ENCODE data around the gene PRRC2A.

Gene PRRC2A

DNA sequence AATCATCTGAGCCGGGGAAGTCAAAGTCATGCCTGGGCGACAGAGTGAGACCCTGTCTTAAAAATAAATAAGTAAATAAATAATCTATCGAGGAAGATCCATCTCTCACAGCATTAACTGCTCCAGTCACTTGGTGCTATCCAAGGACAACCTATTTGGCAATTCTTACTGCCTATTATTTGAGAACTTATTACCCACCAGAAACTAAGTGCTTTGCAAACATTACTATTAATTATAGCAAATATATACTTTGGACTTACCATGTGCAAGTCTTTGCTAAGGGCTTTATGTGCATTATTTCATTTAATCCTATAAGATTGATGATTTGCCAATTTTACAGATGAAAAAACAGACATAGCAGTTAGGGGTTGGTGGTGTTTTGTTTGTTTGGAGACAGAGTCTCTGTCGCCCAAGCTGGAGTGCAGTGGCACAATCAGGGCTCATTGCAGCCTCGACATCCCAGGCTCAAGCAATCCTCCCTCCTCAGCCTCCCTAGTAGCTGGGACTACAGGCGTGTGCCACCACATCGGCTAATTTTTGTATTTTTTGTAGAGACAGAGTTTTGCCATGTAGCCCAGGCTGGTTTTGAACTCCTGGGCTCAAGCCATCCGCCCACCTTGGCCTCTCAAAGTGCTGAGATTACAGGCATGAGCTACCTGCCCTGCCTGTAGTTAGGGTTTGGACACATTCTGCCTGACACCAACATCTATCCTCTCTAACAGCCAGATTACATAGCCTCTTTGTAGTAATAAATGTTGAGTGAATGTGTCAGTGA is 34.2 kb downstream of the PRRC2A start:
- DNase-seq, result no peak

DNA sequence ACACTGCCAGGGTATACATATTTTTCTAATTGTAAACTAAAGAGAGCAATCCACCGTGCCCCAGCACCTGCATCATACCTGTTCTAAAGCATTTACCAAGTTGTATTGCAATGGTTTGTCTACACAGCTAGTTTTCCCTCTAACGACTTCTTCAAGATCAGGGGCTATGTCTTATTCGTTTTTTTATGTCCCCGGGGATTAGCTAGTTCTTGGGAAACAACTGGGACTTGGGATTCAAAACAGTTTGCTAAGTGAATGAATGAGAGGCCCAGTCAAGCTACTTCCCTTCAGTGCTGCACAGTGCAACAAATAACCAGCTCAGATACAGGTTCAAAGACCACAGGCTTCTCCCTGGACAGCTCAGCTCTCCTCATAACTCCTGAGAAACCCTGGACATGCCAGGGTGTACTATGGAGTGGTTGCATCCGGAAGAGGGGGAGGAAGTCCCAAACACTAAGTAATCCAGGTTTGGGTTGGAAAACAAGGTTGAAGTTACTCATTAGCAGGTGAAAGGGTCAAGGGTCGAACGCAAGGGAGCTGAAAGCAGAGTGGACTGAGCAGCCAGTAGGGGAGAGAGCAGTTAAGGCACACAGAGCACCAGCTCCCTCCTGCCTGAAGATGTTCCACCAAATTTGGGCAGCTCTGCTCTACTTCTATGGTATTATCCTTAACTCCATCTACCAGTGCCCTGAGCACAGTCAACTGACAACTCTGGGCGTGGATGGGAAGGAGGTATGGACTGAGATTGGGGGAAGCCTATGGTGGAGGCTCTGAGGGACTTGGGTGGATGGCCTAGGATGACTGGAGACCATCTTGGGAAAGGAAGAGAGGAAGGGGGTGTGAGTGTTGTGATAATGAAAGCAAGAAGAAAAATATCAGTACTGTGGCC is 35.1 kb downstream of the PRRC2A start, which contains the start of gene APOM:
TSS of gene APOM (plus strand) at position 546 of the 889 bp plus-strand sequence. CDS start at position 619, 73 bp downstream.
- no peak for DNase-seq

DNA sequence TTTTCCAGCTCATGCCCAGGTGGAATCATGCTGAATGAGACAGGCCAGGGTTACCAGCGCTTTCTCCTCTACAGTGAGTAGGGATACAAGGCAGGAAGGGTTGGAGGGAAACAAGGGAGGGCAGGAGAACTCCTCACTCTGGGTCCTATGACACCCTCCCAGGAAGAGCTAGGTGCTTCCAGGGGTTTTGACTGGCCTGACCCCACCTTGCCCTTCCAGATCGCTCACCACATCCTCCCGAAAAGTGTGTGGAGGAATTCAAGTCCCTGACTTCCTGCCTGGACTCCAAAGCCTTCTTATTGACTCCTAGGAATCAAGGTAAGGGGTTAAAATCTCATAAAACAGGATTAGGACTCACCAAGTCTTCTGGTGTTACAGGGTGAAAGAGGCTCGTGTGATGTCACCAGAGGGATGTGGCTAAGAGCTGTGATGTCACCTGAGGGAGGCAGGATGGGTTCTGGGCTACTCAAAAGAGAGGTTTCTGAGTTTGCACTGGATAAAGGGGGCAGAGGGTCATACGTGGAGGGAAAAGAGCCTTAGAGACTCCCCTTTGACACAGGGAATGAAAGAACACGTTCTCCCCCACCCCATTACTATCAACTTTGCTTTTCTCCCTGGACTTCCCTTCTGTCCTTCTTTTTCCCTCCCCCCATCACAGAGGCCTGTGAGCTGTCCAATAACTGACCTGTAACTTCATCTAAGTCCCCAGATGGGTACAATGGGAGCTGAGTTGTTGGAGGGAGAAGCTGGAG is 37.1 kb downstream of the PRRC2A start:
- DNase-seq, result no peak

DNA sequence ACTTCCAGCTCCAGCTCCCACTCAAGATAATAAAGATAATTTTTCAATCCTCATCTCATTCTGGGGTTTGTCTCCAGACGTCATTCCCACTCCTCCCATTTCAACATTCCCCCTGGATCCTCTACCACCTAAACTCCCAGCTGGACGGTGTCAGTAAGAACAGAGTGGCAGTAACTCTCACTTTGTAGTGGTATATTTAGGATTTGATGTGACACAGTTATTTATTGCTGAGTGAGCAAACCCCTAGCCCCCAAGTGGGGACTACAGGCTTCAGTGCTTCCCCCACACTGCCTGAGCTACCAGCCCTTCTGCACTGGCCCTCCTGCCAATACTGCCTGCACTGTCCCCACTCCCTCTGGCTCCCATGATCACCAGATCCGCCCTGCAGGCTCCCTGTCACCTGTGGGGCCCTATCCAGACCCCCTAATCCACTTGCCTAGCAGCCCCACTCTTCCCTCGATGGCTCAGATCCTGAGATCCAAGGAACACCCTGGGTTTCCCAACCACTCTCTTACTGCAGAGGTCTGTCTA is 37.7 kb downstream of the PRRC2A start:
- no peak for DNase-seq

DNA sequence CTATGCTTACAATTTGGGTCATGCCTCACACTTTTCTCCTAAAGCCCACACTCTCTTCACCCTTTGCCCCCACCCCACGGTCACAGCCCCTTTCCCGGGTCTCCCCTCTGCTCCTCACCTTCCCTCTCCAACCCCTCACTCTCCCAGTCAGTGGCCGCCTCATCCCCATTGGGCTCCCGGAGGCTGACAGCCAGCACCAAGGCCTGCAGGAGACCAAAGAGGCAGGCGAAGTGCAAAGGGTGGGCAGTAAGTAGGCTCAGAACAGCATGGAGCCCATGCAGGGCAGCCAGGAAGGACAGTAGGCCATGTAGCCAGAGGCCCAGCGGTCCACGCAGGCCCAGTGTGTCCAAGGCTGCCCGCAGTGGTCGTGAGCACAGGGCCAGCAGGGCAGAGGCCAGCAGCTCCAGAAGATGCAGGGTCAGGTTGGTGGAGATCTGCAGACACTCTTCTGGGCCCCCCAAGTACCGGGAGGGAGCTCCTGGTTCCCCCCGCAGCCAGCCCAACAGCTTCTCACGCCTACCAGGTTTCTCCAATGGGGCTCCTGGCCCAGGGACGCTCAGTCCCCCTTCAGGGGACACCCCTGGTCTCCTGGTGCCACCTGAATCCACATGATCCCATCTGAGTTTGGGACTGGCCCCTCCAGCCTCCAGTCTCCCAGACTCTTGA is 38.6 kb downstream of the PRRC2A start:
- DNase-seq, result no peak

DNA sequence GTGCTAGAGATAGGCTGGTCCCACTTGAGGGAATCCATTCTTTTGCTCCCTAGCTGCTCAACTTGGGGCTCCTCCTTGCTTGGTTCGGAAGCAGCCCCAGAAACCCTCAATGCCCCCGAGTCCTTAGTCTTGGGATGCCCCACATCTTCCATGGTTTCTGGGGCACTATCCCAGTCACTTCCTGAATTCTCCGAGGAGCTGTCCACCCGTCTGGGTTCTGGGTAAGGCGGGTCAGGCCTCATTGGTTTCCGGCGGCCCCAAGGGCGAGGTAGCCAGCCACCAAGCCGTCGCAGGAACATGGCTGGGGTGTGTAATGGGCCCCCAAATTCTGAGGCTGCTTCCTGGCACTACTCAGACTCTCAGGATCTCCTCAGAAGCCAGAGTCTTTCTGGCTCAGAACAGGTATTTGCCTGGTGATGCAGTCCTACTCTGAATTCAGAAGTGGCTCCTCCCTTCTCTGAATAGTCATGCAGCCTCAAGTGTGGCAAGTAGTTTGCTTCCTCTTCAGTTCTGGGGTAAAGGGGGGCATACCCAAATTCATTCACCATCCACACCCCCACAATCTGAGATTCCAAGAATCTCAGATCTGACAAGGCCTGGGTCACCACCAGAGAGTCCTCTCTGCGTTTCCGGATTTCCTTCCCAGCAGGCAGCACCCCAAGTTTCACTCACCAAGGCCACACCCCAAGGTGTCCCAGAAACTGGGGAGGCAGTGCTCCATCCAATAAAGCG is 39.3 kb downstream of the PRRC2A start:
- no peak for DNase-seq

DNA sequence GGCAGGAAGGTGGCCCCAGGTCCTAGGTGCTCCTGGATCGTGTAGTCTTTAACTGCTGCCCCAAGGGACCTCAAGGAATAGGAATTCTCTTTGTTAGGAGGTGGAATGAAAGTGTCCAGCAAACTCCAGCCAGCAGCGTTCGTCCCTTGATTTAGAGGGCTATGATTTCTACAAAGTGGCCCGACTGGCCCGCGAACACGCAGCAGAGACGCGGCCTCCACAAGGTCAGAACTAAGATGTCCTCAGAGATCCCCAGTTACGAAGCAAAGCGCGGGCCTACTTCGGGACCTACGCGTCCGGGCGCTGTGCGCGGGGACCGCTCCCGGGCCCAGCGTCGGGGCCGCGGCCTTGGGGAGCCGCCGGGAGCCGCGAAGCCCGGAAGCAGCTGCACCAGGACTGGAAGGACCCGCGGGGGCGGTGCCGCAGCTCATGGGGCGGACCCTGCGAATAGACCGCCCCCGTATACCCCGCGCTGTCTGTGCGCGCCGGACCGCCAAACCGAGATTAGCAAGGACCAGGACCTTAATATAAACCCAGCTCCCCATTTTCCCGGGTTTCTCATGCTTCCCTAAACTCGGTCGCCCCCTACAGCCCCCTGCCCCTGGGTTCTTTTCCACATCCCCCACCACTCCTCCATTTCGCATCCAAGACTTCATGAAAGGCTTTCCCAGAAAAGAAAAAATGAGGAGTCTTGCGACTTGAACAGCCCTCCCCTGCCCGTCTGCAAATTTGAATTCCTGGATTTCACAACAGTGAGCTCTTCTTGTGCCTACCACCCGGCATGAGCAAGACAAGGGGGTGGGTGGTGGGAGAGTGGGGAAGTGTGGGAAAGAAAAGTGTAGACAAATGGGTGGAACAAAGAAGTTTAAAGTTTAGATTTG is 40.1 kb downstream of the PRRC2A start, which contains the start of gene C6orf47:
TSS of gene C6orf47 (minus strand) at position 398 of the 881 bp plus-strand sequence. CDS start 831 bp downstream, outside the sequence.
- DNase-seq, result peak; percentile 38

DNA sequence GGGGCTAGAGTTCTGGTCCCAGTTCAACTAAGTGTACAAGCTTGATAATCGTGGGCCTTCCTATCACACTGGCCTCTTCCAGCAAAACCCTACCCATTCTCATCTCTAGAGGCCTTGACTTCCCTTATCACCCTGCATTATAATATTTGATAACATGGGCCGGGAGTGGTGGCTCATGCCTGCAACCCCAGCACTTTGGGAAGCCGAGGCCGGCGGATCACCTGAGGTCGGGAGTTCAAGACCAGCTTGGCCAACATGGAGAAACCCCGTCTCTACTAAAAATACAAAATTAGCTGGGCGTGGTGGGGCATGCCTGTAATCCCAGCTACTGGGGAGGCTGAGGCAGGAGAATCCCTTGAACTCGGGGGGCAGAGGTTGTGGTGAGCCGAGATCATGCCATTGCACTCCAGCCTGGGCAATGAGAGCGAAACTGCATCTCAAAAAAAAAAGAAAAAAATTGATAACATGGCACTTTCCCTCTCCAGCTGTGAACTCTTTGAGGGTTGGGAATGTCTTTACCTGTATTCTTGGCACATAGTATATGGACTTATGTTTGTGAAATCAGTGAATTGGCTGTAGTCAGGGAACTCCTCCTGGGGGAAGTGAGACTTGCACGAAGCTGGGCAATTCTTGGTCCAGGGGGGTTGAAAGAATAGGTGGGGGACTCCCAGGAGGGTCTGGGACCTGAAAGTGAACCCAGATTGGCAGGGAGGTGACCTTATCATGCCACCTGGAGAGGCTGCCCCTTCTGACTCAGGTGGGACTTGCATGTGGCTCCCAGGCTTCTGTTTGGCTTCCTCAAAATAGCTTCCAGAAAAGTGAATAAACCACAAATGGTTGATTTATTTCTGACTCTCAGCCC is 41.0 kb downstream of the PRRC2A start:
- no peak for DNase-seq

DNA sequence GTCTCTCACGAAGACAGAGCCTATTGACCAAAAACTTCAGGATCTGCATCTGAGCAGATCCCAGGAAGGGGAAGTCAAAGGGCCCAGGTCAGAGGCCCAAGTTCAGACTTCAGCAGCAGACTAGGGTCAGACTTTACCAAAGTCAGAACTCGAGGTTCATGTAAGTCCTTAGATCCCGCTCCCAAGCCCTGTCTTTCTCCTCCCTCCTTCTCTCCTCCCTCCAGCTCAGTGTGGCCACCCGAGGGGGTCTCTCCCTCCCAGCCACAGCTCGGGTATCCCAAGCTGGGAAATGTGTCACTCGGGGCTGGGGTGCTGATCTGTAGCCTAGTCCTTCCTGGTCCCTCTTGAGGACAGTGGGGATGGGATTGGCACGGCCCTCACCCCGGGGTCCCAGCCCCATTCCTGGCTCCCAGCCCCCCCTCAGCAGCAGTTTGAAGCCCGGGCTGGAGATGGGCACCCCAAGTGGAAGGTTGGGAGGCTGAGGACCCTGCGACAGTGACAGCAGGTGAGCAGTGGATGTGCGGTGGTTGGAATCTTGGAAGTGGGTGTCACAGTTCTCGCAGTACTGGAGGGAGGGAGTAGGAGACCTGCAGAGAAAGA is 41.7 kb downstream of the PRRC2A start:
- DNase-seq, result no peak

DNA sequence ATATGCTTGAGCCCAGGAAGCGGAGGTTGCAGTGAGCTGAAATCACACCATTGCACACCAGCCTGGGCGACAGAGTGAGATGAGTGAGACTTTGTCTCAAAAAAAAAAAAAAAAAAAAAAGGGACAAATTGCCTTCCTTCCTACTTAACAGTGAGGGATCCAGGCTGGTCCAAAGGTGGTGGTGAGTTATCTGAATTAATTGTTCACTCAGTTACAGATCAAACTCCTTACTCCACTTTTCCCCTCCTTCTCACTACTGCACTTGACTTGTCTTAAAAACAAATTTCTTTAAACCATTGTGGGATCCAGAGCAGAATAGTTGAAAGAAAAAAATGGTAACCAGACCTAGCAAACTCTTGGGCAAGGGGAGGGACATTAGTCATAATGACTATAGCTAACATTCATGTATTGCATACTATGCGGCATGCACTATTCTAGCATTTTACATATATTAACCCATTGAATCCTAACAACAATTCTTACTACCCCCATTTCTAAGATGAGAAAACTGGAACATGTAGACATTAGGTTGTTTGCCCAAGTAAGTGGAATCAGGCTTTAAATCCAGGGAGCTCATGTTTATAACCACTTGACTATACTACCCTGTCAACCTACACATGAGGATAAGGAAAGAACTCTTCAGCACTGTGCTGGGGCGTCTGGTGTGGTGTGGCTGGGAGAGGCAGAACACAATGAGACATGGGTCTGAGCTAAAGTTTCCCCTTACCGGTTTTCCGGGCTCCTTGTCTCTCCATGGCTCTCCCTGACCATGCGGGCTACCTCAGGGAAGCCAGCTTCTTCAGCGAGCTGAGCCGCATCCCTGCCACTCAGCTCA is 42.8 kb downstream of the PRRC2A start:
- no peak for DNase-seq

DNA sequence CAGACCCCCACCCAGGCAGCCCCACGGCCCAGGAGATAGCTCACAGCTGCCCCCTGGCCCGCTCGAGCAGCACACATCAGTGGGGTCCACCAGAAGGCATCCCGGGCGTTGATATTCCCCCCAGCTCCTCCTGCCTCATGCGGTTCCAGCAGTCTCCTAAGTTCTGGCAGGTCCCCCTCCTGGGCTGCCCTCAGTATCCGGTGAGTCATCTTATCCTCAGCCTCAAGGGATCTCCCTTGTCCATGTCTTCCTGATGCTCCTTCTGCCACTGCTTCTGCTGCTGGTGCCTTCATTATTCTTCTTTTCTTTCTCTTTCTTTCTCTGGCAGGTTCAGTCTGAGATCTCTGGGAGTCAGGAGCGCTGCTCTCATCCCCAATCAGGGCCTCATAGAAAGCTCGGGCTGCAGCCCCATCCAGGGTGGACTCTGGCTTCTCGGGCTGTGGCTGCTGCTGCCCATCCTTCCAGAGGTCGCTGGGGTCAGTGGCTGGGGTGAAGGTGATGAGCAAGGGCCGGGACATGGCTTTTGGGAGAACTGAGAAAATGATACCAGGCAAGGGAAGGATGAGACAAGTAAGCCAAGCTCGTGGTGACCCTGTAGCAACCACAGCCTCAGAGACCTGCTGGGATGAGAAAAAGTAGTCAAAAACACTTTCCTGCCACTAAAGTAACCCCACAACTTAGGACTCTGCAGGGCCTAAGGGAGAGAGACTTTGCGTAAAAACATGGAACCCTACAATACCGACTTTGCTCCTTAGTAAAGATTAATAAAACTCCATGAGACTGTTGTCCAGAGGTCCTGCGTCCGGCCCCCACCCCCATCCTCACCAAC is 43.7 kb downstream of the PRRC2A start:
- DNase-seq, result no peak

DNA sequence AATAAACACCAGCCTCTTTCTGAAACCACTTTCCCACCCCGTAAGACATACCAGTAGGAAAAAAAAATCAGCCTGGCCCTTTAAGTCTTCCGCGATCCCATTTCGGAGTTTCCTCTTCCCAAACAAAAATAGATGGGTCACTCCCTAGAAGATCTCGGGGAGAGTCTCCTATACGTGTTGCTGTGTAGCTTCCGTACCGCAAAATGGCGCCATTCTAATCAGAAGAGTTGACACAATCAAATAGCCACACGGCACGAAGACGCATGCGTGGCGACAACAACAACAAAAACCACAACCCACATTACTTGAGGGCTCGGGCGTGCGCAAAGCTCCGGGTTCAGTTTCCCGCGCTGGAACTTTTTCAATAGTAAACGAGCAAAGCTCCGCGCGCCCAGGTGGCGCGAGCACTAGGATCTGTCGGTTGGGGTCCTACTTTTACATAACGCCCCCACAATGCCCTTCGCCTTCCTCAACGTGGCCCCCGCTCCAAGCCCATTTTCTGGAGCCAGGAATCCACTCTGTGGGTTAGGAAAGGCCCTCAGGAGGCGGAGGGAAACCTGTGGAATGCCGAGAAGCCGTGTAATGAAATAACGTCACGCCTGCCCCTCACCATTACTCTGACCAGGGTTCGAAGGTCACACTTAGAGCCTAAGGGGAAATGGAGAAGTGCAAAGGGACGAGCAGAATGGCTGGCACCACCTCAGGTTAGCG is 44.4 kb downstream of the PRRC2A start, which contains the start of gene GPANK1:
TSS of gene GPANK1 (minus strand) at position 208 of the 711 bp plus-strand sequence. CDS start 519 bp downstream, outside the sequence.
- DNase-seq, result peak; percentile 79

DNA sequence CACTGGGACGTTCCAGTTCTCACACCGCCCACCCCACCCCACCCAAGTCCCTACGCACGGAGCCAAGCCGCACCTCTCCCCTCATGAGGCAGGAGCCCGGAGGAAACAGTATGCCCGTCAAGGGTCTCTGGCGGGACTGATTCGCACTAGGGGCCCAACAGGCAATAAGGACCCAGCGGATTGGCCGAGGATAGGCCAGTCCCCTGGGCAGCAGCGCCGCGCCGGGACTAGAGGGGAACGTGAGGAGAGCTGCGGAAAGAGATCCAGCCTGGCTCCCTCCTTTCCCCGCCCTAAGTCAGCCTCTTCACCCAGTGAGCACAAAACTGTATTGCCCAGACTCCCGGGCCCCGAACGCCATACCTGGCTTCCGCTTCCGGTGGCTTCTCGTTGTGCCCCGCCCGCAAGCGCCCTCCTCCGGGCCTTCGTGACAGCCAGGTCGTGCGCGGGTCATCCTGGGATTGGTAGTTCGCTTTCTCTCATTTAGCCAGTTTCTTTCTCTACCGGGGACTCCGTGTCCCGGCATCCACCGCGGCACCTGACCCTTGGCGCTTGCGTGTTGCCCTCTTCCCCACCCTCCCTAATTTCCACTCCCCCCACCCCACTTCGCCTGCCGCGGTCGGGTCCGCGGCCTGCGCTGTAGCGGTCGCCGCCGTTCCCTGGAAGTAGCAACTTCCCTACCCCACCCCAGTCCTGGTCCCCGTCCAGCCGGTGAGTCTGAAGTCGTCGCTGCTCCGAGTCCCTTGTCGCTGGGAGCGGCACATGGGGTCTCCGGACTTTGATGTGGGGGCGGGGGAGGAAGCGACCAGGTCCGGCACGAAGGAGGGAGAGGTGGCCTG is 45.2 kb downstream of the PRRC2A start, which contains the start of gene CSNK2B:
TSS of gene CSNK2B (plus strand) at position 580 of the 836 bp plus-strand sequence. CDS start 752 bp downstream, outside the sequence.
- peak; percentile 86 for DNase-seq

DNA sequence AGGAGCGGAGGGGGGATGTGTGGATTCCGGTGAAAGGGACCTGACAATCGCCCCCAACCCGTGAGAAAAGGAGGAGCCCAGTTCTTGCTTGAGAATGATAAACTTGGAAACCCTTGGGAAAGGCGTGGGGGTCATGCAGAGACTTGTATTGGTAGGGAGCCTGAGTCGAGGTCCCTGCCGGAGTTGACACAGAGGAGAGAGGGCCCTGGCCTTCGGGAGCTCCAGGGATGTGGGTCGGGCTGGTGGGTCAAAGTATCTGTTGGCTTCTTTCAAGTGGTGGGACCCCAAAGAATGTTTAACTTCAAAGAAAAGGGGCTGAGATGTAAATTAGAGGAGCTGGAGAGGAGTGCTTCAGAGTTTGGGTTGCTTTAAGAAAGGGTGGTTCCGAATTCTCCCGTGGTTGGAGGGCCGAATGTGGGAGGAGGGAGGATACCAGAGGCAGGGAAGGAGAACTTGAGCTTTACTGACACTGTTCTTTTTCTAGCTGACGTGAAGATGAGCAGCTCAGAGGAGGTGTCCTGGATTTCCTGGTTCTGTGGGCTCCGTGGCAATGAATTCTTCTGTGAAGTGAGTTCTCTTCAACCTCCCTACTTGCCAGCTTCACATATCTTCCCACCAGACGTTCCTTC is 45.9 kb downstream of the PRRC2A start:
- no peak for DNase-seq

DNA sequence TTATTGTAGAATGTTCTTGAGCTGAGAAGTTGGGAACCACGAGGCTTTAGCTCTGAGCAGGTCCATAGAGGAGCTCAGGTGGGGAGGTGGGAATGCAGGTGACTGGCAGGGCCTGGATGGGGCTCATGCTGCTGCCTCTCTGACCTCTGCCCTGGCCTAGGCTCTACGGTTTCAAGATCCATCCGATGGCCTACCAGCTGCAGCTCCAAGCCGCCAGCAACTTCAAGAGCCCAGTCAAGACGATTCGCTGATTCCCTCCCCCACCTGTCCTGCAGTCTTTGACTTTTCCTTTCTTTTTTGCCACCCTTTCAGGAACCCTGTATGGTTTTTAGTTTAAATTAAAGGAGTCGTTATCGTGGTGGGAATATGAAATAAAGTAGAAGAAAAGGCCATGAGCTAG is 49.2 kb downstream of the PRRC2A start, which contains the start of gene LY6G5B:
TSS of gene LY6G5B (plus strand) at position 301 of the 400 bp plus-strand sequence. CDS start 975 bp downstream, outside the sequence.
- no peak for DNase-seq
